ENCODE data around the gene JAG2. TPM values are rescaled to one million over a fixed set of nuclear protein-coding genes. Genes with fewer than 3 reads are reported as not detected.

The JAG2 gene
- 32.5 and 42.7 TPM in 2 replicates for total RNA-seq
- 12.0 TPM for polyA plus RNA-seq (2012)

GRCh38 chr14:105168496-105168978, at the start of gene JAG2:
Gene JAG2 (minus strand): TSS chr14:105168776. CDS start chr14:105168420, 356 bp downstream.
- peak; percentile 61 for DNase-seq (ENCODE audit: low read depth)

GRCh38 chr14:105217774-105218173, 49.2 kb upstream of the JAG2 start:
- DNase-seq (ENCODE audit: low read depth): no peak

GRCh38 chr14:105216490-105217247, 48.1 kb upstream of the JAG2 start:
- peak; percentile 58 for DNase-seq (ENCODE audit: low read depth)

GRCh38 chr14:105215602-105216001, 47.0 kb upstream of the JAG2 start:
- DNase-seq (ENCODE audit: low read depth): no peak

- peak; percentile 91 for DNase-seq (ENCODE audit: low read depth)
Measured at GRCh38 chr14:105214324-105214915, 45.8 kb upstream of the JAG2 start.

GRCh38 chr14:105213361-105213760, 44.8 kb upstream of the JAG2 start:
- peak; percentile 70 for DNase-seq (ENCODE audit: low read depth)

- DNase-seq (ENCODE audit: low read depth): peak; percentile 93
Measured at GRCh38 chr14:105212541-105213300, 44.1 kb upstream of the JAG2 start.

GRCh38 chr14:105211758-105212089, 43.1 kb upstream of the JAG2 start:
- no peak for DNase-seq (ENCODE audit: low read depth)

GRCh38 chr14:105211086-105211757, 42.6 kb upstream of the JAG2 start:
- no peak for DNase-seq (ENCODE audit: low read depth)

- DNase-seq (ENCODE audit: low read depth): no peak
Measured at GRCh38 chr14:105210266-105211025, 41.9 kb upstream of the JAG2 start.

- no peak for DNase-seq (ENCODE audit: low read depth)
Measured at GRCh38 chr14:105209646-105210045, 41.1 kb upstream of the JAG2 start.

GRCh38 chr14:105209091-105209490, 40.5 kb upstream of the JAG2 start:
- no peak for DNase-seq (ENCODE audit: low read depth)

- no peak for DNase-seq (ENCODE audit: low read depth)
Measured at GRCh38 chr14:105208738-105209075, 40.1 kb upstream of the JAG2 start.

GRCh38 chr14:105207996-105208737, 39.6 kb upstream of the JAG2 start:
- no peak for DNase-seq (ENCODE audit: low read depth)

GRCh38 chr14:105207460-105207901, 38.9 kb upstream of the JAG2 start:
- no peak for DNase-seq (ENCODE audit: low read depth)

- no peak for DNase-seq (ENCODE audit: low read depth)
Measured at GRCh38 chr14:105206873-105207272, 38.3 kb upstream of the JAG2 start.

- DNase-seq (ENCODE audit: low read depth): peak; percentile 80
Measured at GRCh38 chr14:105205673-105206208, 37.2 kb upstream of the JAG2 start.

- DNase-seq (ENCODE audit: low read depth): no peak
Measured at GRCh38 chr14:105204931-105205672, 36.5 kb upstream of the JAG2 start.
